Measurements from ENCODE around the gene DUSP9.
"Not testable (repeated sequence)": the region's sequence is repeated elsewhere in the genome, so short reads cannot be mapped to it uniquely, and the experiment has no call there.

DUSP9 gene

GRCh38 chrX:153646620-153647373, at the start of gene DUSP9:
TSS of gene DUSP9 (plus strand) at chrX:153647203. CDS start at chrX:153647954, 751 bp downstream.
- no peak for DNase-seq (ENCODE audit: low read depth in 1 of 2, low spot score in 1 of 2)

GRCh38 chrX:153598541-153599191, 48.3 kb upstream of the DUSP9 start, which contains the start of gene CCNQ:
TSS of gene CCNQ (minus strand) at chrX:153599139. CDS start at chrX:153599073, 66 bp downstream.
- DNase-seq (ENCODE audit: low read depth in 1 of 2, low spot score in 1 of 2) = peak in 1 of 2 donors; percentile 11

GRCh38 chrX:153599192-153600031, 47.6 kb upstream of the DUSP9 start:
- DNase-seq (ENCODE audit: low read depth in 1 of 2, low spot score in 1 of 2) = peak; percentile 58 to 75

GRCh38 chrX:153600032-153600373, 47.0 kb upstream of the DUSP9 start:
- DNase-seq (ENCODE audit: low read depth in 1 of 2, low spot score in 1 of 2) = no peak

- DNase-seq (ENCODE audit: low read depth in 1 of 2, low spot score in 1 of 2) = no peak
These were observed 46.1 kb upstream of the DUSP9 start for GRCh38 chrX:153600921-153601320.

- no peak for DNase-seq (ENCODE audit: low read depth in 1 of 2, low spot score in 1 of 2)
These were observed 45.4 kb upstream of the DUSP9 start for GRCh38 chrX:153601511-153602110.

GRCh38 chrX:153602601-153603000, 44.4 kb upstream of the DUSP9 start:
- no peak for DNase-seq (ENCODE audit: low read depth in 1 of 2, low spot score in 1 of 2)

- DNase-seq (ENCODE audit: low read depth in 1 of 2, low spot score in 1 of 2) = no peak
These were observed 43.8 kb upstream of the DUSP9 start for GRCh38 chrX:153603131-153603656.

- not testable (repeated sequence) for DNase-seq (ENCODE audit: low read depth in 1 of 2, low spot score in 1 of 2)
These were observed 42.2 kb upstream of the DUSP9 start for GRCh38 chrX:153604666-153605380.

GRCh38 chrX:153606503-153606902, 40.5 kb upstream of the DUSP9 start:
- DNase-seq (ENCODE audit: low read depth in 1 of 2, low spot score in 1 of 2) = no peak

GRCh38 chrX:153608376-153608775, 38.6 kb upstream of the DUSP9 start:
- DNase-seq (ENCODE audit: low read depth in 1 of 2, low spot score in 1 of 2) = no peak

GRCh38 chrX:153608806-153609205, 38.2 kb upstream of the DUSP9 start:
- no peak for DNase-seq (ENCODE audit: low read depth in 1 of 2, low spot score in 1 of 2)

- DNase-seq (ENCODE audit: low read depth in 1 of 2, low spot score in 1 of 2) = peak; percentile 58 to 63
These were observed 36.8 kb upstream of the DUSP9 start for GRCh38 chrX:153609917-153610835.

GRCh38 chrX:153610836-153611213, 36.2 kb upstream of the DUSP9 start:
- DNase-seq (ENCODE audit: low read depth in 1 of 2, low spot score in 1 of 2) = no peak

GRCh38 chrX:153611298-153612095, 35.5 kb upstream of the DUSP9 start:
- DNase-seq (ENCODE audit: low read depth in 1 of 2, low spot score in 1 of 2) = no peak

GRCh38 chrX:153612413-153612812, 34.6 kb upstream of the DUSP9 start:
- DNase-seq (ENCODE audit: low read depth in 1 of 2, low spot score in 1 of 2) = no peak

GRCh38 chrX:153614818-153615217, 32.2 kb upstream of the DUSP9 start:
- DNase-seq (ENCODE audit: low read depth in 1 of 2, low spot score in 1 of 2) = no peak

GRCh38 chrX:153620576-153620975, 26.4 kb upstream of the DUSP9 start:
- no peak for DNase-seq (ENCODE audit: low read depth in 1 of 2, low spot score in 1 of 2)

All from activated CD4-positive, alpha-beta T cell treated with anti-CD3 and anti-CD28 coated beads, Interleukin-2, amount 50 U/mL, for 24 hours (primary cell).